Heart left ventricle (tissue), 13 donors: ENCODE results near the gene EPB41L4B.

Experiments
- POLR2A ChIP-seq, 2 donors: fragments of 450-650 bp; IDR thresholded peaks; one replicate each; pipeline ENCODE4 v1.6.1; 2017; ENCODE audit warnings: antibody characterized with exemption in 2 of 2, mild to moderate bottlenecking in 2 of 2, moderate library complexity in 2 of 2
- TF ChIP-seq, protein P1 (sequence below), 12 donors: fragments of 200-600 bp; sonication (generic) in 4 of 12; IDR thresholded peaks; one replicate each; pipeline versions ENCODE4 v1.5.0 to v1.8.0; 2018 to 2022; ENCODE audit warnings: antibody characterized with exemption in 12 of 12, mild to moderate bottlenecking in 5 of 12
- donor health status: ischemic (EF 13 %, LVEDD 7.1; RV severe dilation, severe dysfunction).
- donor health status: DM: no; HTN: yes; CAD: no.
- donor health status: DM: no; HTN: no; CAD: no.
- donor health status: ischemic (EF 25% LVEDD 6.9; RV normal size, moderate dysfunction).
- donor health status: ischemic (EF 25% LVEDD 5.7; RV mildly dilated, moderate dysfunction).
- donor health status: ischemic (EF 35%, LVEDD 5.7; RV mildly dilated, moderate dysfunction).
- donor health status: nonischemic (EF 11% LVEDD 7.7; RV severe dilation, severe dysfunction).
- donor health status: DM: yes; HTN: yes; CAD: no.
- donor health status: PGD.
- donor health status: ischemic (EF 29% LVEDD 5.4; RV normal size, mild dysfunction).
- donor health status: nonischemic (EF 23%, LVEDD 6.1; RV moderate dilation, normal function).

DNA sequence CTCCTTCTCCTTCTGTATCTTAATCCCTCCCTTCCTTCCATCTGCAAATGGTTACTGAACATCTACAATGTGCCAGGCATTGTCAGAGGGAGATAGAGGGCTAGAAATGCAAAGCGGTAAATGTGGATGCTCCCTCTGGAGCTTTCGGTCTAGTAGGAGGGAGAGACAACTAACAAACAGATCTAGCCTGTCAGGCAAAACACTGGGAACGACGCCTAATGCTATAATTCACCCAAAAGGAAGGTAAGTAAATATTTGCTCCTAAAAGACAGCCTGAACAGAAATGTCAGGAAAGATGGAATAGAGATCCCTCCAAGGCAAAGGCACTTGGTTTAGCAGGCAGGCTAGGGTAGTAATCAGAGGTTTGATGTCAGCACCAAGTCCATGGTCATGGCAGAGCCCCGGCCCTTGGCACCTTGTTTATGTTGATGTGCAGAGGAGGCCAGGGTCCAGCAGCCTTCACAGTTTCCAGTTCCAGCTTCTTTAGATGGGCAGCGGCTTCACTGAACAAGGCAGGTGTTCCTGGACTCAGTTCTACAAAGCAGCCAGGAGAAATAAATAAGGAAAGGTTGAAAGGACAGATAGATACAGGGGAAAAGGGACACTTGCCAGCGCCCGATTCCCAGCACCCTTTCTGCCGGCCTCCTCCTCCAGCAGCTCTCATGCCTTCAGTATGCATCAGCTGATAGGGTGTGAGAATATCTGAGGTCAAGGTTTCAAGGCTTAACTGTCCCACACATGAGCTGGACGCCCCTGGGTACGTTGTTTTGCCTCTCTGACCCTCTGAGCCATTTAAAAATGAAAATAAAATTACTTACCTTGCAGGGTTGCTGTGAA, 107.4 kb downstream of the EPB41L4B start:
- TF ChIP-seq, protein P1, sequence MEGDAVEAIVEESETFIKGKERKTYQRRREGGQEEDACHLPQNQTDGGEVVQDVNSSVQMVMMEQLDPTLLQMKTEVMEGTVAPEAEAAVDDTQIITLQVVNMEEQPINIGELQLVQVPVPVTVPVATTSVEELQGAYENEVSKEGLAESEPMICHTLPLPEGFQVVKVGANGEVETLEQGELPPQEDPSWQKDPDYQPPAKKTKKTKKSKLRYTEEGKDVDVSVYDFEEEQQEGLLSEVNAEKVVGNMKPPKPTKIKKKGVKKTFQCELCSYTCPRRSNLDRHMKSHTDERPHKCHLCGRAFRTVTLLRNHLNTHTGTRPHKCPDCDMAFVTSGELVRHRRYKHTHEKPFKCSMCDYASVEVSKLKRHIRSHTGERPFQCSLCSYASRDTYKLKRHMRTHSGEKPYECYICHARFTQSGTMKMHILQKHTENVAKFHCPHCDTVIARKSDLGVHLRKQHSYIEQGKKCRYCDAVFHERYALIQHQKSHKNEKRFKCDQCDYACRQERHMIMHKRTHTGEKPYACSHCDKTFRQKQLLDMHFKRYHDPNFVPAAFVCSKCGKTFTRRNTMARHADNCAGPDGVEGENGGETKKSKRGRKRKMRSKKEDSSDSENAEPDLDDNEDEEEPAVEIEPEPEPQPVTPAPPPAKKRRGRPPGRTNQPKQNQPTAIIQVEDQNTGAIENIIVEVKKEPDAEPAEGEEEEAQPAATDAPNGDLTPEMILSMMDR (IDR thresholded peaks at IDR 0.05), result no peak
- TF ChIP-seq POLR2A (IDR thresholded peaks at IDR 0.05), result no peak
